MM.1S (cell line): ENCODE data around the gene LATS1.

Experiments
- CTCF ChIP-seq: fragments of 300-600 bp; sonication (generic); IDR thresholded peaks from 2 replicates; pipeline ENCODE4 v1.5.1; 2016; ENCODE audit warnings: antibody characterized with exemption, low read length, mixed read lengths
- EZH2 ChIP-seq: fragments of 300-600 bp; sonication (generic); optimal IDR thresholded peaks from 2 replicates; pipeline ENCODE3; 2017; ENCODE audit warnings: low read depth, mild to moderate bottlenecking, antibody characterized with exemption, low read length, mixed read lengths
- EZH2phosphoT487 ChIP-seq: fragments of 300-600 bp; sonication (generic); IDR thresholded peaks from 2 replicates; pipeline ENCODE4 v1.6.1; 2018; ENCODE audit warnings: antibody characterized with exemption, low read length

- no peak for TF ChIP-seq CTCF
- TF ChIP-seq EZH2phosphoT487, result no peak
- no peak for TF ChIP-seq EZH2
These were observed 38.3 kb upstream of the LATS1 start for GRCh38 chr6:149756261-149756636.
